ENCODE measurements around the gene B4GALT1. TPM values are rescaled to one million over a fixed set of nuclear protein-coding genes. Genes with fewer than 3 reads are reported as not detected.

The B4GALT1 gene
- total RNA-seq, 1 donor from 2014 or later = 100 TPM

DNA sequence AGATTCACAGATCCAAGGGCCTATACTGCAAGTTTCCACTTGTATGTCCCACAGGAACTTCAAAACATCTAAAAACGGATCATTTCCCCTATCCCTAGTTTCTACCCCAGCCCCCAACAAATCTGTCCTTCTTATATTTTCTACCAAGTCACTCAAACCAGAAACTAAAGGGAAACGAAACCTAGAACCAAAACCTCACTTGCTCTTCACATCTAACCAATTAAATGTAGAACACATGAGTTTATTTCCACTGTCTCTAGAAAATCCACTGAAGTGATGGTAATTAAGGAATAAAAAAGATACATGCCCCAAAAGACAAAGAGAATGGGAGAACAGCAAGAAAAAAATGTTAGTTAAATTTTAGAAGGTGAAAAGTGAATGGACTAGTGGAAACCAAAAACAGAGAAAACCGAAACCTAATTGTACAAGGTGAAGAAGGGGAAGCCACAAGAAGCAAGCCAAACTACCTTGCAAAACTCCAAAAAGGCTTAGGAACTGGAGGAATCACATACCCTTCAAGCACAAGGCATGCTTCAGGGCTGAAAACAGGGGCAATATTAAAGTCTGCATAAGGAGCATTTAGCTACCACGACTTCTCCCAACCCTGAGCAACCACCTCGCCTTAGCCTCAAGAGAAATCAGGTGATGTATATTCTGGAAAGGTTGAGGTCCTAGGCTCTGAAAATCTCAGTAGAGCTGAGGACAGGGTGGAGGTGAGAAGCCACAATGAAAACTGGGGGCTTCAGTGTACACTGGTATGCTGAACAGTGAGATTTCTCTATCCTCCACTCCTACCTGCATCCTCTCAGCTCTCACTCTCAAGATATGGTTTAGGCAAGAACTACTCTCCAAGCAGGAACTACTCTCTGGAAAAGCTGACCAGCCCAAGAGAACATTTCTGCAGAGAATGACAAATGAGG is 101.7 kb downstream of the B4GALT1 start:
- H3K27ac ChIP-seq = no peak overlapping the region
- H3K9me3 ChIP-seq = no peaks in the 10 kb centered on the region
- H3K27me3 ChIP-seq = no peaks in the 10 kb centered on the region
- intact Hi-C loops (cut with DNase I) = no loop called here
- H3K4me3 ChIP-seq = no peak overlapping the region
- TF ChIP-seq, protein P1, sequence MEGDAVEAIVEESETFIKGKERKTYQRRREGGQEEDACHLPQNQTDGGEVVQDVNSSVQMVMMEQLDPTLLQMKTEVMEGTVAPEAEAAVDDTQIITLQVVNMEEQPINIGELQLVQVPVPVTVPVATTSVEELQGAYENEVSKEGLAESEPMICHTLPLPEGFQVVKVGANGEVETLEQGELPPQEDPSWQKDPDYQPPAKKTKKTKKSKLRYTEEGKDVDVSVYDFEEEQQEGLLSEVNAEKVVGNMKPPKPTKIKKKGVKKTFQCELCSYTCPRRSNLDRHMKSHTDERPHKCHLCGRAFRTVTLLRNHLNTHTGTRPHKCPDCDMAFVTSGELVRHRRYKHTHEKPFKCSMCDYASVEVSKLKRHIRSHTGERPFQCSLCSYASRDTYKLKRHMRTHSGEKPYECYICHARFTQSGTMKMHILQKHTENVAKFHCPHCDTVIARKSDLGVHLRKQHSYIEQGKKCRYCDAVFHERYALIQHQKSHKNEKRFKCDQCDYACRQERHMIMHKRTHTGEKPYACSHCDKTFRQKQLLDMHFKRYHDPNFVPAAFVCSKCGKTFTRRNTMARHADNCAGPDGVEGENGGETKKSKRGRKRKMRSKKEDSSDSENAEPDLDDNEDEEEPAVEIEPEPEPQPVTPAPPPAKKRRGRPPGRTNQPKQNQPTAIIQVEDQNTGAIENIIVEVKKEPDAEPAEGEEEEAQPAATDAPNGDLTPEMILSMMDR (IDR thresholded peaks at IDR 0.05) = no peak
- DNase-seq (ENCODE audit: low spot score in 2 of 2) = no peak
- H3K4me1 ChIP-seq = peaks cover 6 to 16% of the 10 kb centered on the region in 2 donors
- H3K36me3 ChIP-seq = peaks cover 62 to 80% of the 10 kb centered on the region in 2 donors

Other genes with a start within 250 kb of the B4GALT1 start
- 7.0 TPM for gene APTX, start 165.7 kb downstream of the B4GALT1 start, total RNA-seq
- gene DNAJA1, start 142.1 kb downstream of the B4GALT1 start, total RNA-seq = 53.6 TPM
- gene SMU1, start 90.7 kb downstream of the B4GALT1 start, total RNA-seq = 7.2 TPM
- gene SPINK4, start 72.8 kb upstream of the B4GALT1 start, total RNA-seq = not detected
- 58.5 TPM for gene BAG1, start 97.4 kb upstream of the B4GALT1 start, total RNA-seq
- 47.5 TPM for gene CHMP5, start 97.7 kb upstream of the B4GALT1 start, total RNA-seq
- gene NFX1, start 123.2 kb upstream of the B4GALT1 start, total RNA-seq = 14.2 TPM
- gene AQP7, start 235.2 kb upstream of the B4GALT1 start, total RNA-seq = 18.9 TPM

Data from ascending aorta (tissue), 2 donors.